GM18873 (cell line): Measurements from ENCODE around the gene MAGI1.
"Not testable (repeated sequence)": the region's sequence is repeated elsewhere in the genome, so short reads cannot be mapped to it uniquely, and the experiment has no call there.

Source experiments
- ATAC-seq: cut with Tn5 transposase; IDR thresholded peaks from one replicate; pipeline ENCODE4 v1.9.1; 2021; ENCODE audit warnings: mild to moderate bottlenecking, moderate library complexity, moderate number of reproducible peaks; ENCODE audit not compliant: unreplicated experiment, low FRiP score

MAGI1 gene

GRCh38 chr3:66038726-66039589 is at the start of gene MAGI1:
TSS of gene MAGI1 (minus strand) at chr3:66038918. CDS start at chr3:66038308, 610 bp downstream.
- peak; percentile 59 for ATAC-seq

- ATAC-seq, result no peak
These were observed 45.1 kb upstream of the MAGI1 start for GRCh38 chr3:66083784-66084213.

- ATAC-seq, result no peak
These were observed 44.5 kb upstream of the MAGI1 start for GRCh38 chr3:66083096-66083678.

- no peak for ATAC-seq
These were observed 44.0 kb upstream of the MAGI1 start for GRCh38 chr3:66082679-66083078.

GRCh38 chr3:66080167-66080566 is 41.4 kb upstream of the MAGI1 start:
- ATAC-seq, result no peak

- ATAC-seq, result no peak
These were observed 39.3 kb upstream of the MAGI1 start for GRCh38 chr3:66077973-66078372.

GRCh38 chr3:66076861-66077470 is 38.2 kb upstream of the MAGI1 start:
- no peak for ATAC-seq

GRCh38 chr3:66075281-66075680 is 36.6 kb upstream of the MAGI1 start:
- ATAC-seq, result no peak

GRCh38 chr3:66073464-66074141 is 34.9 kb upstream of the MAGI1 start:
- ATAC-seq, result no peak

GRCh38 chr3:66068255-66068654 is 29.5 kb upstream of the MAGI1 start:
- no peak for ATAC-seq

GRCh38 chr3:66066963-66067617 is 28.4 kb upstream of the MAGI1 start:
- ATAC-seq, result no peak

GRCh38 chr3:66055289-66055688 is 16.6 kb upstream of the MAGI1 start:
- ATAC-seq, result no peak

GRCh38 chr3:66053550-66054094 is 14.9 kb upstream of the MAGI1 start:
- ATAC-seq, result no peak

- ATAC-seq, result no peak
These were observed 14.2 kb upstream of the MAGI1 start for GRCh38 chr3:66052721-66053549.

- ATAC-seq, result no peak
These were observed 12.1 kb upstream of the MAGI1 start for GRCh38 chr3:66050821-66051220.

GRCh38 chr3:66048051-66048395 is 9.3 kb upstream of the MAGI1 start:
- ATAC-seq, result no peak

GRCh38 chr3:66047311-66048050 is 8.8 kb upstream of the MAGI1 start:
- ATAC-seq, result no peak

GRCh38 chr3:66046321-66046720 is 7.6 kb upstream of the MAGI1 start:
- not testable (repeated sequence) for ATAC-seq

GRCh38 chr3:66041828-66042227 is 3.1 kb upstream of the MAGI1 start:
- ATAC-seq, result no peak
